Endothelial cell of umbilical vein (primary cell): ENCODE results near the gene SSR2. TPM values are rescaled to one million over a fixed set of nuclear protein-coding genes. Genes with fewer than 3 reads are reported as not detected.

ENCODE experiments used
- BruUV-seq: library from RNA; stranded (reverse); fragments of 400-500 nt; replicated peaks from 2 replicates; lab custom pipeline; 2021; lab: Mats Ljungman, UMichigan
- CTCF ChIA-PET: fragments of 300-600, 350-600 bp; sonication (Branson Sonifier 250); formaldehyde crosslinking; loops from one replicate; lab custom pipeline; 2021; ENCODE audit warnings: antibody characterized with exemption, inconsistent platforms; lab: Charles Lee
- POLR2A ChIA-PET: fragments of 300-600, 350-600 bp; sonication (Branson Sonifier 250); formaldehyde crosslinking; loops from one replicate; lab custom pipeline; 2021; ENCODE audit warnings: antibody characterized with exemption, inconsistent platforms; lab: Charles Lee
- DNase-seq: peaks from one replicate; pipeline ENCODE4 v3.0.0-alpha.2; 2011; ENCODE audit warnings: low read depth, low spot score
- FAIRE-seq: peaks from 2 replicates; lab custom pipeline; 2011; peaks lifted over from hg19 to GRCh38; lab: Jason Lieb, UNC
- H2AFZ ChIP-seq: 2 replicates; pipeline ENCODE4 v1.6.0; 2012; ENCODE audit warnings: low read depth, low read length, control low read depth, inconsistent platforms
- H3K27ac ChIP-seq: 2 replicates; pipeline ENCODE4 v1.5.1; 2011; ENCODE audit warnings: low read depth, mild to moderate bottlenecking, control low read depth, low read length, moderate library complexity; ENCODE audit not compliant: insufficient read depth
- H3K27me3 ChIP-seq, 2 experiments: 2 replicates each; pipeline versions ENCODE4 v1.6.0 to v1.6.1; 2011; ENCODE audit warnings: low read length in 2 of 2, mixed read lengths in 1 of 2; ENCODE audit not compliant: control insufficient read depth in 2 of 2, insufficient read depth in 2 of 2
- H3K36me3 ChIP-seq, 2 experiments: 2 replicates in 1 of 2; 3 replicates in 1 of 2; pipeline ENCODE4 v1.5.1; 2011; ENCODE audit warnings: low read length in 2 of 2, mild to moderate bottlenecking in 1 of 2, moderate library complexity in 1 of 2; ENCODE audit not compliant: control insufficient read depth in 2 of 2, insufficient read depth in 2 of 2; ENCODE audit errors: extremely low read depth in 1 of 2
- H3K4me1 ChIP-seq: 3 replicates; pipeline ENCODE4 v1.5.1; 2011; ENCODE audit warnings: mild to moderate bottlenecking, low read length; ENCODE audit not compliant: control insufficient read depth, insufficient read depth; ENCODE audit errors: extremely low read depth
- H3K4me2 ChIP-seq: 2 replicates; pipeline ENCODE4 v1.6.1; 2011; ENCODE audit warnings: low read length, control low read depth, mixed read lengths; ENCODE audit not compliant: insufficient read depth
- H3K4me3 ChIP-seq, 3 experiments: fragments of 200-600 bp in 1 of 3; sonication (generic), shearing (Covaris generic) in 1 of 3; replicated peaks in 1 of 3; 2 replicates each; pipeline ENCODE4 v1.5.1; 2011 to 2016; ENCODE audit warnings: control low read depth in 3 of 3, low read length in 3 of 3, mild to moderate bottlenecking in 2 of 3, inconsistent platforms in 1 of 3, low read depth in 1 of 3, moderate library complexity in 1 of 3; ENCODE audit not compliant: insufficient read depth in 1 of 3
- H3K79me2 ChIP-seq: 2 replicates; pipeline ENCODE4 v1.6.0; 2012; ENCODE audit warnings: low read length, inconsistent platforms; ENCODE audit not compliant: control insufficient read depth, insufficient read depth
- H3K9ac ChIP-seq: replicated peaks from 2 replicates; pipeline ENCODE3; 2011; ENCODE audit warnings: low read length, control low read depth; ENCODE audit not compliant: insufficient read depth; ENCODE audit errors: extremely low read depth
- H3K9me1 ChIP-seq: replicated peaks from 3 replicates; pipeline ENCODE4 v1.6.0; 2011; ENCODE audit warnings: mild to moderate bottlenecking, low read length; ENCODE audit not compliant: control insufficient read depth, insufficient read depth; ENCODE audit errors: extremely low read depth
- H3K9me3 ChIP-seq: replicated peaks from 2 replicates; pipeline ENCODE4 v1.5.1; 2012; ENCODE audit warnings: low read length, inconsistent platforms; ENCODE audit not compliant: control insufficient read depth, insufficient read depth
- H4K20me1 ChIP-seq: replicated peaks from 2 replicates; pipeline ENCODE3; 2011; ENCODE audit warnings: mild to moderate bottlenecking, low read length; ENCODE audit not compliant: control insufficient read depth, insufficient read depth; ENCODE audit errors: extremely low read depth
- CTCF ChIP-seq, 2 donors: IDR thresholded peaks; 1 replicate in 1 of 2; 2 replicates in 1 of 2; pipeline ENCODE4 v1.5.1; 2011; ENCODE audit warnings: low read length in 2 of 2, mild to moderate bottlenecking in 2 of 2, moderate library complexity in 2 of 2, control low read depth in 1 of 2, inconsistent platforms in 1 of 2, low read depth in 1 of 2; ENCODE audit not compliant: insufficient read depth in 1 of 2; ENCODE audit errors: extremely low read depth in 1 of 2
- EZH2 ChIP-seq: IDR thresholded peaks from 2 replicates; pipeline ENCODE4 v1.6.1; 2012; ENCODE audit warnings: borderline replicate concordance, low read depth, mild to moderate bottlenecking, moderate library complexity, low read length, inconsistent platforms; ENCODE audit not compliant: severe bottlenecking
- FOS ChIP-seq: IDR thresholded peaks from 2 replicates; pipeline ENCODE4 v1.6.1; 2011; ENCODE audit warnings: mild to moderate bottlenecking, low read length, moderate library complexity, borderline replicate concordance; ENCODE audit not compliant: insufficient read depth
- GATA2 ChIP-seq: IDR thresholded peaks from 2 replicates; pipeline ENCODE4 v1.7.0; 2011; ENCODE audit warnings: low read depth, mild to moderate bottlenecking, moderate library complexity, mixed read lengths, low read length; ENCODE audit not compliant: insufficient read length, insufficient read depth
- JUN ChIP-seq: IDR thresholded peaks from 2 replicates; pipeline ENCODE4 v1.6.1; 2011; ENCODE audit warnings: borderline replicate concordance, low read depth; ENCODE audit not compliant: insufficient read length, insufficient read depth
- MAX ChIP-seq: IDR thresholded peaks from 2 replicates; pipeline ENCODE4 v1.6.1; 2011; ENCODE audit not compliant: insufficient read depth, insufficient read length
- MYC ChIP-seq: IDR thresholded peaks from one replicate; pipeline ENCODE4 v1.6.1; 2011; ENCODE audit warnings: mild to moderate bottlenecking, low read depth, low read length
- POLR2A ChIP-seq: IDR thresholded peaks from 2 replicates; pipeline ENCODE4 v1.6.1; 2012; ENCODE audit warnings: low read depth, mild to moderate bottlenecking, control low read depth, low read length
- POLR2AphosphoS5 ChIP-seq: IDR thresholded peaks from 2 replicates; pipeline ENCODE4 v1.6.1; 2012; ENCODE audit warnings: low read depth, mild to moderate bottlenecking, control low read depth, low read length, moderate library complexity; ENCODE audit not compliant: insufficient read depth
- dilution Hi-C: fragments of 300-500 bp; cut with MboI; formaldehyde crosslinking; loops from one replicate; pipeline ENCODE4 v1.15.0; 2019; ENCODE audit warnings: low sequenced_read_pairs; ENCODE audit not compliant: extremely low pct_ligation_motif_present
- intact Hi-C: fragments of 100-400 bp; cut with micrococcal nuclease; formaldehyde crosslinking; loops from one replicate; pipeline ENCODE4 v1.10.0; 2022
- polyA plus RNA-seq, 4 experiments: library from polyadenylated mRNA; depleted of rRNA in 3 of 4; stranded (reverse) in 3 of 4; unstranded in 1 of 4; fragments of >200 nt; gene quantifications; 2 replicates each; pipeline versions ENCODE4 v1.2.1 to v1.2.3, GENCODE V29; 2011 to 2012; ENCODE audit warnings: missing spikeins in 1 of 4
- total RNA-seq: library from RNA; stranded (reverse); gene quantifications from 2 replicates; pipeline ENCODE4 v1.2.3, GENCODE V29; 2021

SSR2 gene
- total and polyA plus RNA-seq, 2 donors (not counting 3 experiments of a cell fraction or from before 2014, with no cell fraction given) = 362 to 1,787 TPM

GRCh38 chr1:155960081-155960745, 60.5 kb downstream of the SSR2 start:
- no TSS peak for BruUV-seq
- no peak overlapping the region for H3K4me3 ChIP-seq
- no peak overlapping the region for H2AFZ ChIP-seq
- DNase-seq (no peak), FAIRE-seq (no peak)
- H3K4me2 ChIP-seq = no peak overlapping the region
- no peaks in the 10 kb centered on the region for H4K20me1 ChIP-seq
- H3K79me2 ChIP-seq = peaks cover 19% of the 10 kb centered on the region
- peak overlapping the region; percentile 14 for H3K27ac ChIP-seq
- H3K36me3 ChIP-seq = peaks cover 33 to 52% of the 10 kb centered on the region in 2 experiments
- H3K4me1 ChIP-seq = peaks cover 16% of the 10 kb centered on the region
- intact Hi-C loops = loop anchor here (10.0 kb wide), 1 partner anchor 175 kb away; no protein-coding TSS in a partner anchor
- ChIA-PET POLR2A (interaction anchor here (0.7 kb wide), 1 partner anchor 126 kb away, joined by 6 read pairs; no protein-coding TSS in a partner anchor), CTCF (interaction anchor here (1.3 to 4.6 kb wide), 5 partner anchors 11 to 30 kb away, joined by 3 to 138 read pairs (median 20); partner anchors contain the start of gene ARHGEF2)
- no peak overlapping the region for H3K9ac ChIP-seq
- no peaks in the 10 kb centered on the region for H3K9me3 ChIP-seq
- dilution Hi-C loops = no loop called here
- H3K9me1 ChIP-seq = no peaks in the 10 kb centered on the region
- TF ChIP-seq MYC (no peak), POLR2AphosphoS5 (no peak), FOS (no peak), POLR2A (no peak), MAX (no peak), CTCF (IDR thresholded peaks at IDR 0.05; ENCODE audit: extremely low read depth in 1 of 2, insufficient read depth in 1 of 2, low read depth in 1 of 2, low read length in 2 of 2) (no peak), GATA2 (no peak), JUN (no peak), EZH2 (no peak)
- no peaks in the 10 kb centered on the region for H3K27me3 ChIP-seq

Other genes starting within 250 kb of the SSR2 start
- gene GON4L, start 163.7 kb downstream of the SSR2 start, total RNA-seq = 58.7 and 60.4 TPM in 2 replicates
- gene GON4L, start 163.7 kb downstream of the SSR2 start, polyA plus RNA-seq = 29.5 and 30.5 TPM in 2 replicates
- 33.7 and 36.5 TPM in 2 replicates for gene SYT11, start 161.4 kb downstream of the SSR2 start, total RNA-seq
- 27.6 and 28.2 TPM in 2 replicates for gene SYT11, start 161.4 kb downstream of the SSR2 start, polyA plus RNA-seq
- gene RIT1, start 109.6 kb downstream of the SSR2 start, total RNA-seq = 46.4 and 47.8 TPM in 2 replicates
- gene RIT1, start 109.6 kb downstream of the SSR2 start, polyA plus RNA-seq = 52.0 and 65.5 TPM in 2 replicates
- 54.1 and 55.6 TPM in 2 replicates for gene KHDC4, start 86.5 kb downstream of the SSR2 start, total RNA-seq
- gene KHDC4, start 86.5 kb downstream of the SSR2 start, polyA plus RNA-seq = 47.9 and 48.6 TPM in 2 replicates
- not detected in 2 replicates for gene RXFP4, start 79.3 kb downstream of the SSR2 start, total RNA-seq
- gene RXFP4, start 79.3 kb downstream of the SSR2 start, polyA plus RNA-seq = not detected in 2 replicates
- 110 and 118 TPM in 2 replicates for gene ARHGEF2, start 42.4 kb downstream of the SSR2 start, total RNA-seq
- 59.2 and 62.0 TPM in 2 replicates for gene ARHGEF2, start 42.4 kb downstream of the SSR2 start, polyA plus RNA-seq
- gene UBQLN4, start 32.8 kb upstream of the SSR2 start, total RNA-seq = 48.1 and 50.8 TPM in 2 replicates
- gene UBQLN4, start 32.8 kb upstream of the SSR2 start, polyA plus RNA-seq = 50.5 and 53.6 TPM in 2 replicates
- gene LAMTOR2, start 33.8 kb upstream of the SSR2 start, total RNA-seq = 77.7 and 80.3 TPM in 2 replicates
- 136 and 145 TPM in 2 replicates for gene LAMTOR2, start 33.8 kb upstream of the SSR2 start, polyA plus RNA-seq
- gene RAB25, start 40.2 kb upstream of the SSR2 start, total RNA-seq = not detected in 2 replicates
- not detected in 2 replicates for gene RAB25, start 40.2 kb upstream of the SSR2 start, polyA plus RNA-seq
- gene MEX3A, start 61.5 kb upstream of the SSR2 start, total RNA-seq = 23.6 and 26.6 TPM in 2 replicates
- gene MEX3A, start 61.5 kb upstream of the SSR2 start, polyA plus RNA-seq = 20.2 and 22.0 TPM in 2 replicates
- 715 and 742 TPM in 2 replicates for gene LMNA, start 93.8 kb upstream of the SSR2 start, total RNA-seq
- gene LMNA, start 93.8 kb upstream of the SSR2 start, polyA plus RNA-seq = 371 and 461 TPM in 2 replicates
- 1.5 and 1.6 TPM in 2 replicates for gene SEMA4A, start 132.6 kb upstream of the SSR2 start, total RNA-seq
- gene SEMA4A, start 132.6 kb upstream of the SSR2 start, polyA plus RNA-seq = 0.97 and 1.5 TPM in 2 replicates
- gene SLC25A44, start 173.2 kb upstream of the SSR2 start, total RNA-seq = 24.0 and 26.3 TPM in 2 replicates
- 30.2 and 30.6 TPM in 2 replicates for gene SLC25A44, start 173.2 kb upstream of the SSR2 start, polyA plus RNA-seq
- gene PMF1, start 192.1 kb upstream of the SSR2 start, total RNA-seq = 58.4 and 61.6 TPM in 2 replicates
- gene PMF1, start 192.1 kb upstream of the SSR2 start, polyA plus RNA-seq = 134 and 147 TPM in 2 replicates
- 1.0 and 2.4 TPM in 2 replicates for gene BGLAP, start 221.2 kb upstream of the SSR2 start, total RNA-seq
- 0.65 and 1.2 TPM in 2 replicates for gene BGLAP, start 221.2 kb upstream of the SSR2 start, polyA plus RNA-seq
- 1.6 and 2.2 TPM in 2 replicates for gene PAQR6, start 227.1 kb upstream of the SSR2 start, total RNA-seq
- gene PAQR6, start 227.1 kb upstream of the SSR2 start, polyA plus RNA-seq = 1.3 and 1.6 TPM in 2 replicates